ENCODE measurements around the gene YY1.

Gene YY1

DNA sequence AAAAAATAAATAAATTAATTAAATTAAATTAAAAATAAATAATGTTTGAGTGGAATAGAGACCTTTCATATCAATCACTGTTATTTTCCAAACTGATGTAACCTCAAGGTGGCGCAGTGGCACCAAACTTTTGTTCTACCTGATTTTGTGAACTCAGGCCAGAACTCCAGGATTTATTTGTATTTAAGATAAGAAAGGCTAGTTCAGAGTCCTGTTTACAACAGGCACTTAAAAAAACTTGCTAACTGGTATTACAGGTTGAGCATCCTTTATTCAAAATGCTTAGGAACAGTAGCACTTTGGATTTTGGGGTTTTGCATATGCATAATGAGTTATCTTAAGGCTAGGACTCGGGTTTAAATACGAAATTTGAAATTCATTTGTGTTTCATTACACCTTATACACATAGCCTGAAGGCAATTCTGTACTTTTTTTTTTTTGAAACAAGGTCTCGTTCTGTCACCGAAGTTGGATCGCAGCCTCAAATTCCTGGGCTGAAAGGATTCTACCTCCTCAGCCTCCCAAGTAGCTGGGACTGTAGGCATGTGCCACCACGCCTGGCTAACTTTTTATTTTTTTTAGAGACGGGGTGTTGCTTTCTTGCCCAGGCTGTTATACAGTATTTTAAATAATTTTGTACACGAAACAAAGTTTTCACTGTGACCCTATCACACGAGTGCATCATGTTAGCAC lies 32.4 kb downstream of the YY1 start:
- TF ChIP-seq, protein P1, sequence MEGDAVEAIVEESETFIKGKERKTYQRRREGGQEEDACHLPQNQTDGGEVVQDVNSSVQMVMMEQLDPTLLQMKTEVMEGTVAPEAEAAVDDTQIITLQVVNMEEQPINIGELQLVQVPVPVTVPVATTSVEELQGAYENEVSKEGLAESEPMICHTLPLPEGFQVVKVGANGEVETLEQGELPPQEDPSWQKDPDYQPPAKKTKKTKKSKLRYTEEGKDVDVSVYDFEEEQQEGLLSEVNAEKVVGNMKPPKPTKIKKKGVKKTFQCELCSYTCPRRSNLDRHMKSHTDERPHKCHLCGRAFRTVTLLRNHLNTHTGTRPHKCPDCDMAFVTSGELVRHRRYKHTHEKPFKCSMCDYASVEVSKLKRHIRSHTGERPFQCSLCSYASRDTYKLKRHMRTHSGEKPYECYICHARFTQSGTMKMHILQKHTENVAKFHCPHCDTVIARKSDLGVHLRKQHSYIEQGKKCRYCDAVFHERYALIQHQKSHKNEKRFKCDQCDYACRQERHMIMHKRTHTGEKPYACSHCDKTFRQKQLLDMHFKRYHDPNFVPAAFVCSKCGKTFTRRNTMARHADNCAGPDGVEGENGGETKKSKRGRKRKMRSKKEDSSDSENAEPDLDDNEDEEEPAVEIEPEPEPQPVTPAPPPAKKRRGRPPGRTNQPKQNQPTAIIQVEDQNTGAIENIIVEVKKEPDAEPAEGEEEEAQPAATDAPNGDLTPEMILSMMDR (IDR thresholded peaks at IDR 0.05; ENCODE audit: low read depth, low read length, missing control alignments): peak; percentile 42
- DNase-seq (ENCODE audit: low read depth): no peak
- no peak overlapping the region for H3K4me3 ChIP-seq (ENCODE audit: low read depth, low read length)

DNA sequence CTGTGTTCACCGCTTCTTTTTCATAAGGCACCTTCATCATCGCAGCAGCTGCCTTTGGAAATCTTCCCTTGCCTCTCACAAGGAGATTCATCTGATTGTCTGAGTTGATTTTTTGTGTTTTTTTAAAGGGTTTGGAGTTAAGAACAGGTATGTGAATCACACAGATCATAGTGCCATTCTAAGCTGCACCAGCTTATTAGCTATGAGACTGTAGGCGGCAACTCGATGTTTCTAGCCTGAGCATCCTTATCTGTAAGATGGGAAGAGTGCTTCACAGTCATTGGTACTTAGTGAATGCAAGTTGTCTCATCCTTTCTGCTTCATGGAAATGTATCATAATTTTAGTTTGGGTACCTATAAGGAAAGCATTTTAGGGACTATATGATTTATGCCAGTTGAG lies 35.3 kb downstream of the YY1 start:
- no peak overlapping the region for H3K4me3 ChIP-seq (ENCODE audit: low read depth, low read length)
- DNase-seq (ENCODE audit: low read depth): no peak
- TF ChIP-seq, protein P1 (IDR thresholded peaks at IDR 0.05; ENCODE audit: low read depth, low read length, missing control alignments): no peak

DNA sequence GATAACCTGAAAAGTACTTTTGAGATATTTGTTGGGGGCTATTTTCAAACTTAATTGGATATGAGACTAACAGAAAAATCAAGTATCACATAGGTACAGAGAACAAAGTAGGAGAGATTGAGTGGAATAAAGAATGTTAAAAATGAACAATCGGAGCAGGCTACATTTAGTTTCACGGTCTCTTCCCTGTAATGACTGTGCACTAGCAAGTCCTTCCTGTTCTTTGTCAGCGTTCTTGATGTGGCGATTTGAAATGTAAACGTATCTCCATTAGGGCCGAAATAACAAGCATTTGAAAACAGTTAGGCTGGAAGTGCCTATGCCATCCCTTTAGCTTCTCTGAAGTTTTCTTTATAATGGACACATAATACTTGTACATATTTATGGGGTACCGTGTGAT lies 36.3 kb downstream of the YY1 start:
- TF ChIP-seq, protein P1 (IDR thresholded peaks at IDR 0.05; ENCODE audit: low read depth, low read length, missing control alignments): no peak
- H3K4me3 ChIP-seq (ENCODE audit: low read depth, low read length): no peak overlapping the region
- DNase-seq (ENCODE audit: low read depth): no peak

DNA sequence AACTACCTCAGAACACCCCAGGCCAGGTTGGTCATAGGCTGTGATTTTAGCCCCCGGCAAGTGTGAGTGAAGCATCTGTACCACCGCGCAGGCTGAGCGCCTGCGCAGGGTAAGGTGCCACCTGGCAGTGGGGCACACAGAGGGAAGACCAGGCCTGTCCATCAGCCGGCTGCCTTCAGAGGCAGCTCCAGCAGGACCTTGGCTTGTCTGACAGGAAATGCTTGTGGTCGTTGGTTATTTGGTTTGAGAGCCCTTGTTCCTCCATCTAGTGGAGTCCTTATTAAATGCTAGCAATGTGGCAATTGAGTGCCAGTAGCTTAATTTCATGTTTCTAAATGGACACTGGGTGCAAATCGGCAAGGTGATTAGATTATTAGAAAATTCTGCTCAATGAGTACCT lies 39.8 kb downstream of the YY1 start:
- TF ChIP-seq, protein P1 (IDR thresholded peaks at IDR 0.05; ENCODE audit: low read depth, low read length, missing control alignments): peak; percentile 29
- no peak for DNase-seq (ENCODE audit: low read depth)
- H3K4me3 ChIP-seq (ENCODE audit: low read depth, low read length): no peak overlapping the region

DNA sequence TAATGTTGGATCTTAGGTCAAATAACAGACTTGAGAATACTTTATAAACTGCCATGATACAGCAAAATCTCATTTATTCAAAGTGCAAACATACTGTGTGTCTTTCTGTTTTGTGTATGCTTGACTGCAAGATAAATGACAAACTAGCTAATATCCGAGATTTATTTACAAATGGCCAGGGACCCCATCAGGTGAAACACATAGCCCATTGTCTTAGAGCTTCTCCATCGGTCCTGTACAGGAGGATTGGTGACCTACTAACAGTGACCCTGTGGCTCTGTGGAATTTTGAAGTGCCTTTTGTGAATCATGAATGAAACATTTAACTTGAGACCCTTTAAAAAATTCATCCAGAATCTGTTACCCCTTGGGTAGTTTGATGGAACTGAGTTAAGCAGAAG lies 40.2 kb downstream of the YY1 start:
- DNase-seq (ENCODE audit: low read depth): no peak
- TF ChIP-seq, protein P1 (IDR thresholded peaks at IDR 0.05; ENCODE audit: low read depth, low read length, missing control alignments): no peak
- no peak overlapping the region for H3K4me3 ChIP-seq (ENCODE audit: low read depth, low read length)

DNA sequence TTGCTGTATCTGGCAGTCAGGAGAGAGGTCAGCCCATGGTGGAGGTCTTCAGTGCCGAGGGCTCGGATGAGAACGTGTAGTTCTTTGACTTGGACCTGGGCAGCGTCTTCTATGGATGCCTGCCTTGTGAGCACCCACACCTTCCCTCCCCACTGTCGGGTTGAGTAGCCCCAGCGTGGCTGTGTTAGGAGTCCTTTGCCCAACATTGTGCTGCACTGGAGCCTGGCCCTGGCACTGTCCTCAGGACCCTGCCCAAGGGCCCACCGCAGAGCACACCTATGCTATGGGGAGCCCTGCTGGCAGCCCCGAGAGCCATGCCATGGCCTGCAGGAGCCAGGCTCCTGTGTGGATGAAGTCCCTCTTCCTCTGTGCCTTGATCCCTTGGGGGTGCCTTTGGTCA lies 40.6 kb downstream of the YY1 start:
- TF ChIP-seq, protein P1 (IDR thresholded peaks at IDR 0.05; ENCODE audit: low read depth, low read length, missing control alignments): no peak
- DNase-seq (ENCODE audit: low read depth): no peak
- no peak overlapping the region for H3K4me3 ChIP-seq (ENCODE audit: low read depth, low read length)
